Endodermal cell (in vitro differentiated cells): ENCODE data around the gene SLIT3. TPM values are rescaled to one million over a fixed set of nuclear protein-coding genes. Genes with fewer than 3 reads are reported as not detected.

Experiments used
- DNase-seq: peaks from one replicate; pipeline ENCODE4 v3.0.0-alpha.2; 2017
- H3K27ac ChIP-seq: 2 replicates; pipeline ENCODE4 v1.5.1; 2013; ENCODE audit warnings: mild to moderate bottlenecking, low read depth, low read length, moderate library complexity
- H3K27me3 ChIP-seq: 2 replicates; pipeline ENCODE4 v1.6.1; 2013; ENCODE audit warnings: mild to moderate bottlenecking, low read length, moderate library complexity; ENCODE audit not compliant: insufficient read depth, control insufficient read depth, poor library complexity, severe bottlenecking
- H3K36me3 ChIP-seq: 2 replicates; pipeline ENCODE4 v1.7.0; 2013; ENCODE audit warnings: mild to moderate bottlenecking, low read length, moderate library complexity; ENCODE audit not compliant: control insufficient read depth, insufficient read depth
- H3K4me1 ChIP-seq: one replicate; pipeline ENCODE4 v1.7.0; 2013; ENCODE audit warnings: low read length; ENCODE audit not compliant: control insufficient read depth, insufficient read depth
- H3K4me3 ChIP-seq: 2 replicates; pipeline ENCODE4 v1.5.1; 2013; ENCODE audit warnings: mild to moderate bottlenecking, low read length, moderate library complexity
- H3K9ac ChIP-seq: 2 replicates; pipeline ENCODE4 v1.6.1; 2013; ENCODE audit warnings: mild to moderate bottlenecking, low read length, moderate library complexity; ENCODE audit not compliant: poor library complexity, severe bottlenecking; ENCODE audit errors: extremely low read depth
- H3K9me3 ChIP-seq: 2 replicates; pipeline ENCODE4 v1.6.1; 2013; ENCODE audit warnings: mild to moderate bottlenecking, low read length, moderate library complexity; ENCODE audit not compliant: control insufficient read depth
- H3K27ac Mint-ChIP-seq: 2 replicates; pipeline ENCODE4 v1.8.0; 2020; ENCODE audit warnings: mixed read lengths
- H3K27me3 Mint-ChIP-seq: 2 replicates; pipeline ENCODE4 v1.8.0; 2021; ENCODE audit warnings: mild to moderate bottlenecking, mixed read lengths; ENCODE audit not compliant: insufficient read depth
- H3K36me3 Mint-ChIP-seq: 2 replicates; pipeline ENCODE4 v1.8.0; 2020; ENCODE audit warnings: low read depth, mixed read lengths
- H3K4me1 Mint-ChIP-seq: 2 replicates; pipeline ENCODE4 v1.8.0; 2020; ENCODE audit warnings: mixed read lengths
- H3K4me3 Mint-ChIP-seq: 2 replicates; pipeline ENCODE4 v1.8.0; 2020; ENCODE audit warnings: mild to moderate bottlenecking, moderate library complexity, mixed read lengths
- H3K9me3 Mint-ChIP-seq: 2 replicates; pipeline ENCODE4 v1.8.0; 2020; ENCODE audit warnings: mild to moderate bottlenecking, mixed read lengths
- CTCF ChIP-seq: fragments of 200-600 bp; sonication (generic); conservative IDR thresholded peaks from 2 replicates; pipeline ENCODE4 v1.5.0; 2021; ENCODE audit warnings: antibody characterized with exemption, mild to moderate bottlenecking
- WGBS, 2 experiments: methylation state at CpG; one replicate each; pipeline versions ENCODE4 v1.1.5 to v1.1.7; 2013; ENCODE audit warnings: missing lambda C conversion rate in 2 of 2, mixed read lengths in 1 of 2; ENCODE audit not compliant: insufficient coverage in 1 of 2, insufficient read length in 1 of 2; 5-methylcytosine and 5-hydroxymethylcytosine counted together
- total RNA-seq, 2 donors: library from RNA; stranded (reverse); fragmentation: NEBNext Ultra II Directional in 1 of 2; extraction: Animal tissue kit (Norgen Biotek cat#: 25700) in 1 of 2; gene quantifications; 2 replicates in 1 of 2; 3 replicates in 1 of 2; pipeline ENCODE4 v1.2.1, GENCODE V29; 2021

SLIT3 gene
- total RNA-seq, 2 donors from 2014 or later = 2.5 to 3.4 TPM

GRCh38 chr5:169288066-169288930 is 12.6 kb downstream of the SLIT3 start:
- no peak for TF ChIP-seq CTCF
- Mint-ChIP-seq H3K4me1 (no peaks in the 10 kb centered on the region), H3K27me3 (peaks cover 9% of the 10 kb centered on the region), H3K27ac (no peak overlapping the region), H3K9me3 (no peaks in the 10 kb centered on the region), H3K4me3 (no peak overlapping the region), H3K36me3 (no peaks in the 10 kb centered on the region)
- H3K9ac ChIP-seq = no peak overlapping the region
- H3K36me3 ChIP-seq = no peaks in the 10 kb centered on the region
- H3K4me1 ChIP-seq = no peaks in the 10 kb centered on the region
- 89 to 100% methylated on average over 1 of the region's 1 CpG for WGBS, 2 experiments
- H3K27ac ChIP-seq = no peak overlapping the region
- H3K27me3 ChIP-seq = peaks cover 32% of the 10 kb centered on the region
- H3K4me3 ChIP-seq = no peak overlapping the region
- no peaks in the 10 kb centered on the region for H3K9me3 ChIP-seq
- no peak for DNase-seq

- no peaks in the 10 kb centered on the region for H3K4me1 ChIP-seq
- Mint-ChIP-seq H3K27me3 (peaks cover 9% of the 10 kb centered on the region), H3K9me3 (no peaks in the 10 kb centered on the region), H3K4me3 (no peak overlapping the region), H3K36me3 (no peaks in the 10 kb centered on the region), H3K27ac (no peak overlapping the region), H3K4me1 (no peaks in the 10 kb centered on the region)
- 93 to 100% methylated on average over 2 to 4 of the region's 4 CpGs for WGBS, 2 experiments
- H3K9me3 ChIP-seq = no peaks in the 10 kb centered on the region
- no peak overlapping the region for H3K27ac ChIP-seq
- no peak overlapping the region for H3K4me3 ChIP-seq
- no peaks in the 10 kb centered on the region for H3K36me3 ChIP-seq
- peaks cover 32% of the 10 kb centered on the region for H3K27me3 ChIP-seq
- TF ChIP-seq CTCF = no peak
- DNase-seq = no peak
- H3K9ac ChIP-seq = no peak overlapping the region
Observed at GRCh38 chr5:169287529-169287928, 13.4 kb downstream of the SLIT3 start.

- Mint-ChIP-seq H3K27me3 (peaks cover 9% of the 10 kb centered on the region), H3K4me3 (no peak overlapping the region), H3K27ac (no peak overlapping the region), H3K36me3 (no peaks in the 10 kb centered on the region), H3K9me3 (no peaks in the 10 kb centered on the region), H3K4me1 (no peaks in the 10 kb centered on the region)
- Histone ChIP-seq H3K27me3 (peaks cover 30% of the 10 kb centered on the region), H3K9ac (no peak overlapping the region), H3K36me3 (no peaks in the 10 kb centered on the region), H3K4me3 (no peak overlapping the region), H3K9me3 (no peaks in the 10 kb centered on the region), H3K27ac (no peak overlapping the region), H3K4me1 (no peaks in the 10 kb centered on the region)
- 87 to 88% methylated on average over 10 to 11 of the region's 11 CpGs for WGBS, 2 experiments
- DNase-seq = no peak
- no peak for TF ChIP-seq CTCF
Observed at GRCh38 chr5:169286572-169287300, 14.2 kb downstream of the SLIT3 start.
